ENCODE results near the gene EXOSC7.

DNA sequence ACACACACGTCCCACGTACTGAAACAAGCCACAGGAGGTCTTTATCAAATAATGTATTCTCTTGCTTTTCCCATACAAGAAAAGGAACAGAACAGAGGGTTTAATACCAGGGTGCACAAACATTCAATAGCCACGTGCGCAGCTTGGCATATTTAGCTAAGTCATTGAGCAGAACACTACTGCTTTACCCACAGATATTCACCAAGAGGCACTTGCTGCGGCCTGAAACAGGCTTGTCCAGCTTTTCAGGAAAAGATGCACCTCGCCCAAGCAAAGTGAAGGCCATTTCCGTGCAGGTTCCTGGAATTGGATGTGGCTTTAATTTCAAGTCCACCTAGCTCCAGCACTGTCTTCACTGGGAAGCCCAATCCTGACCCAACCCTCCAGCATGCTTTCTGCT, 17.7 kb upstream of the EXOSC7 start:
- TF ChIP-seq POLR2A (IDR thresholded peaks at IDR 0.05) = no peak
- TF ChIP-seq, protein P1, sequence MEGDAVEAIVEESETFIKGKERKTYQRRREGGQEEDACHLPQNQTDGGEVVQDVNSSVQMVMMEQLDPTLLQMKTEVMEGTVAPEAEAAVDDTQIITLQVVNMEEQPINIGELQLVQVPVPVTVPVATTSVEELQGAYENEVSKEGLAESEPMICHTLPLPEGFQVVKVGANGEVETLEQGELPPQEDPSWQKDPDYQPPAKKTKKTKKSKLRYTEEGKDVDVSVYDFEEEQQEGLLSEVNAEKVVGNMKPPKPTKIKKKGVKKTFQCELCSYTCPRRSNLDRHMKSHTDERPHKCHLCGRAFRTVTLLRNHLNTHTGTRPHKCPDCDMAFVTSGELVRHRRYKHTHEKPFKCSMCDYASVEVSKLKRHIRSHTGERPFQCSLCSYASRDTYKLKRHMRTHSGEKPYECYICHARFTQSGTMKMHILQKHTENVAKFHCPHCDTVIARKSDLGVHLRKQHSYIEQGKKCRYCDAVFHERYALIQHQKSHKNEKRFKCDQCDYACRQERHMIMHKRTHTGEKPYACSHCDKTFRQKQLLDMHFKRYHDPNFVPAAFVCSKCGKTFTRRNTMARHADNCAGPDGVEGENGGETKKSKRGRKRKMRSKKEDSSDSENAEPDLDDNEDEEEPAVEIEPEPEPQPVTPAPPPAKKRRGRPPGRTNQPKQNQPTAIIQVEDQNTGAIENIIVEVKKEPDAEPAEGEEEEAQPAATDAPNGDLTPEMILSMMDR (IDR thresholded peaks at IDR 0.05) = no peak

Measured in heart left ventricle (tissue), 13 donors.